ENCODE measurements around the gene P2RX6. TPM values are rescaled to one million over a fixed set of nuclear protein-coding genes. Genes with fewer than 3 reads are reported as not detected.

P2RX6 gene
- total and polyA plus RNA-seq, 7 donors: under 0.01 to 2.0 (median 1.1) TPM; not detected in 1

DNA sequence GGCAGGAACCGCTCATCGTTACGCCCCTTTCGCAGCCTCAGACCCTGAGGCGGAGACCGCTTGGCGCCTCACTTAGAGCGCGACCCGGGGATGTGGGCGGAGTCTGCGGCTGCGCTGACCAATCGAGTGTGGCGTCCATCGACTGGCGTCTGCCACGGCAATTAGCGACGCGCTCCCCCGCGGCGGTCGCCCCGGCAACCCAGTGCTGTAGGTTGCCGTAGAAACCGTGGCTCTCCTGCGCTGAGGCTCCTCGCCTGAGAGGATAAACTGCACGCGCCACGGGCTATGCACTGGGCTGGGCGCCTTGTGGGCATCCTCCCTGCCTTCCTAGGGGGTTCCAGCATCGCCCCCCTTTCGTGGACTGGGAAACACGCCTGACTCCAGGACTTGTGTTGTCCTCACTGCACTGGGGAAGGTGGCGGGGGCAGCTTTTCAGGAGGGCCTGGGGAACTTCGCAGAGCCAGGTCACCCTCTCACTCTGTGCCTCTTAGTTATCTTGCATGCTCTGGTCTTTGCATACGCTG lies 701 bp upstream of the P2RX6 start:
- Histone ChIP-seq H3K36me3 (no peaks in the 10 kb centered on the region), H3K27me3 (no peaks in the 10 kb centered on the region), H3K27ac (peak overlapping the region; percentile 68 to 82 (median 74)), H3K9me3 (no peaks in the 10 kb centered on the region), H3K4me3 (peak overlapping the region; percentile 37 to 57 (median 50)), H3K4me1 (peaks cover 0 to 24% (median 22%) of the 10 kb centered on the region in 4 donors)
- no peak for TF ChIP-seq EP300 (IDR thresholded peaks at IDR 0.05)
- peak in 1 of 4 donors; percentile 16 for TF ChIP-seq POLR2AphosphoS5 (IDR thresholded peaks at IDR 0.05)
- peak; percentile 94 for DNase-seq
- 1 to 2% methylated on average over 40 of the region's 40 CpGs for WGBS, 2 donors
- intact Hi-C loops (cut with DNase I): no loop called here

- Histone ChIP-seq H3K27ac (no peak overlapping the region), H3K36me3 (no peaks in the 10 kb centered on the region), H3K4me3 (no peak overlapping the region), H3K4me1 (peaks cover 0 to 24% (median 22%) of the 10 kb centered on the region in 4 donors), H3K27me3 (no peaks in the 10 kb centered on the region), H3K9me3 (no peaks in the 10 kb centered on the region)
- intact Hi-C loops (cut with DNase I): no loop called here
- WGBS, 2 donors: 73 to 75% methylated on average over 10 of the region's 10 CpGs
- TF ChIP-seq, protein P1, sequence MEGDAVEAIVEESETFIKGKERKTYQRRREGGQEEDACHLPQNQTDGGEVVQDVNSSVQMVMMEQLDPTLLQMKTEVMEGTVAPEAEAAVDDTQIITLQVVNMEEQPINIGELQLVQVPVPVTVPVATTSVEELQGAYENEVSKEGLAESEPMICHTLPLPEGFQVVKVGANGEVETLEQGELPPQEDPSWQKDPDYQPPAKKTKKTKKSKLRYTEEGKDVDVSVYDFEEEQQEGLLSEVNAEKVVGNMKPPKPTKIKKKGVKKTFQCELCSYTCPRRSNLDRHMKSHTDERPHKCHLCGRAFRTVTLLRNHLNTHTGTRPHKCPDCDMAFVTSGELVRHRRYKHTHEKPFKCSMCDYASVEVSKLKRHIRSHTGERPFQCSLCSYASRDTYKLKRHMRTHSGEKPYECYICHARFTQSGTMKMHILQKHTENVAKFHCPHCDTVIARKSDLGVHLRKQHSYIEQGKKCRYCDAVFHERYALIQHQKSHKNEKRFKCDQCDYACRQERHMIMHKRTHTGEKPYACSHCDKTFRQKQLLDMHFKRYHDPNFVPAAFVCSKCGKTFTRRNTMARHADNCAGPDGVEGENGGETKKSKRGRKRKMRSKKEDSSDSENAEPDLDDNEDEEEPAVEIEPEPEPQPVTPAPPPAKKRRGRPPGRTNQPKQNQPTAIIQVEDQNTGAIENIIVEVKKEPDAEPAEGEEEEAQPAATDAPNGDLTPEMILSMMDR (IDR thresholded peaks at IDR 0.05): no peak
- TF ChIP-seq POLR2A (IDR thresholded peaks at IDR 0.05): no peak
- TF ChIP-seq POLR2AphosphoS5 (IDR thresholded peaks at IDR 0.05): no peak
- TF ChIP-seq EP300 (IDR thresholded peaks at IDR 0.05): no peak
- DNase-seq: no peak
Measured at GRCh38 chr22:21015466-21016006, 571 bp downstream of the P2RX6 start.

DNA sequence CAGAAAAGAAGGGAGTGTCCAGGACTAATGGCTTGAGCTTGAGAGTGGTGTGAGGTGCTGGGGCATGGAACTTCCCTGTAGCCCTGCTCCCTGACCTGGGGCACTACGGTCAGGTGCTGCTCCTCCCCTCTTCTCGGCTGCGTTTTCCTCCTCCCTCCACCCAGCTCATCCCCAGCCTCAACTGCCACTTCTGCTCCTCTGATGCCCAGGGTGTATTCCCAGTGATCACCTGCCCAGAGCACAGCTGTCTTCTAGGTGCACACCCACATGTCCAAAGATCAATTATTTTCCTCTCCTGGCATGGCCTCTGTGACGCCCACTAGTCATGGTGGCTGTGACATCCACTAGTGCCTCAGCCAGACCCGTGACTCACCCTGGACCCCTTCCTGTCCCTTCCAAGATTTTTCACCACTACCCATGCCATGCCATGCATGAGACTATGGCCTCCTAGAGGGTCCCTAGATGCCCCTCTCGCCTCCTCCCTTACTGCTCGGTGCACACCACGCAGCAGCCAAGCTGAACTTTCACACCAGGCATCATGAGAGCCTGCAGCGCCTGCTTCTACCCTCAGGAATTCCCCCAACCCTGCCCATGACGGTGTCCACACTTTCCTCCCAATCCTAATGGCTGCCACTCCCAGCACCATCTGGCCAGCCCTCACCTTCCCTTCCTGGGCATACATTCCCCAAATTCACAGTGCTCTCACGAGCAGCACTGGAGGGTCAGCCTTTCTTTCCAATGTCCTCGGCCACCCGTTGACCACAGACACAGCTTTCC lies 1.9 kb downstream of the P2RX6 start:
- intact Hi-C loops (cut with DNase I): no loop called here
- Histone ChIP-seq H3K4me1 (peaks cover 0 to 24% (median 22%) of the 10 kb centered on the region in 4 donors), H3K9me3 (no peaks in the 10 kb centered on the region), H3K36me3 (no peaks in the 10 kb centered on the region), H3K4me3 (no peak overlapping the region), H3K27me3 (no peaks in the 10 kb centered on the region), H3K27ac (no peak overlapping the region)
- TF ChIP-seq POLR2A (IDR thresholded peaks at IDR 0.05): no peak
- TF ChIP-seq, protein P1 (IDR thresholded peaks at IDR 0.05): no peak
- WGBS, 2 donors: 60 to 81% methylated on average over 13 of the region's 13 CpGs
- no peak for DNase-seq

- WGBS, 2 donors: 89 to 94% methylated on average over 4 of the region's 4 CpGs
- no peaks in the 10 kb centered on the region for H3K9me3 ChIP-seq
- H3K4me1 ChIP-seq: peaks cover 0 to 24% (median 22%) of the 10 kb centered on the region in 4 donors
- no peaks in the 10 kb centered on the region for H3K27me3 ChIP-seq
- no peak overlapping the region for H3K27ac ChIP-seq
- no peaks in the 10 kb centered on the region for H3K36me3 ChIP-seq
- intact Hi-C loops (cut with DNase I): no loop called here
- no peak overlapping the region for H3K4me3 ChIP-seq
- no peak for TF ChIP-seq POLR2AphosphoS5 (IDR thresholded peaks at IDR 0.05)
- TF ChIP-seq, protein P1 (IDR thresholded peaks at IDR 0.05): no peak
- no peak for TF ChIP-seq EP300 (IDR thresholded peaks at IDR 0.05)
- no peak for TF ChIP-seq POLR2A (IDR thresholded peaks at IDR 0.05)
- no peak for DNase-seq
Measured at GRCh38 chr22:21018314-21018713, 3.3 kb downstream of the P2RX6 start.

DNA sequence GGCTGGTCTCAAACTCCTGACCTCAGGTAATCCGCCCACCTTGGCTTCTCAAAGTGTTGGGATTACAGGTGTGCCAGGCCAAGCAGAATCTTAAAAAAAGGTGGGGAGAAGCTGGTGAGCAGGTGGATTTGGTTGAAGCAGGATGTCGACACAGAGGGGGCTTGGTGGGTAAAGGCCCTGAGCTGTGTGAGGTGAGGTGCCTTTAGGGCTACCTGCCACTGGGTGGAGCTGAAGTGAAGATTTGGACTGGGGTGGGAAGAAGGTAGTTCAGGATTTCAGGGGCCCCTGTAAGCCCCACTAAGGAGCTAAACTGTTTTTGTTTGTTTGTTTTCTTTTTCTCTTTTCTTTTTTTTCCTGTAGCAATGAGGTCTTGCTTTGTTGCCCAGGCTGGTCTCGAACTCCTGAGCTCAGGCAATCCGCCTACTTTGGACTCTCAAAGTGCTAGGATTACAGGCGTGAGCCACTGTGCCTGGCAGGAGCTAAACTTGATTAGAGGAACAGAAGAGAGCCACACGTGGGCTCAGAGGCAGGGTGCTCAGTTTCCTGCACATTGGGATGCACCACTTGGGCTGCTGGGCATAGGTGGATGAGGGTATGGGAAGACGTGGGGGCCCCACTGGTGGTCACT lies 6.0 kb downstream of the P2RX6 start:
- no peak for TF ChIP-seq POLR2AphosphoS5 (IDR thresholded peaks at IDR 0.05)
- WGBS, 2 donors: 57 to 66% methylated on average over 7 of the region's 7 CpGs
- no peak for DNase-seq
- Histone ChIP-seq H3K27ac (no peak overlapping the region), H3K9me3 (no peaks in the 10 kb centered on the region), H3K4me3 (no peak overlapping the region), H3K27me3 (no peaks in the 10 kb centered on the region), H3K4me1 (no peaks in the 10 kb centered on the region), H3K36me3 (no peaks in the 10 kb centered on the region)
- intact Hi-C loops (cut with DNase I): no loop called here
